HAP-1 (cell line): Measurements from ENCODE around the gene PNMT.

Experiments used
- DNase-seq, 2 experiments: peaks; one replicate each; pipeline ENCODE4 v3.0.0-alpha.2; 2016 to 2020; ENCODE audit warnings: low spot score in 2 of 2
- H3K27me3 ChIP-seq: fragments of 250-450 bp; sonication (Bioruptor Pico); 2 replicates; pipeline ENCODE4 v1.5.1; 2020; ENCODE audit warnings: low read depth, mild to moderate bottlenecking, moderate library complexity
- H3K36me3 ChIP-seq: fragments of 250-450 bp; sonication (Bioruptor Pico); replicated peaks from 2 replicates; pipeline ENCODE4 v1.5.1; 2020; ENCODE audit warnings: mild to moderate bottlenecking
- H3K4me1 ChIP-seq: fragments of 250-450 bp; sonication (Bioruptor Pico); 2 replicates; pipeline ENCODE4 v1.5.1; 2020; ENCODE audit warnings: mild to moderate bottlenecking
- H3K4me3 ChIP-seq: fragments of 250-450 bp; sonication (Bioruptor Pico); 2 replicates; pipeline ENCODE4 v1.5.1; 2020; ENCODE audit warnings: mild to moderate bottlenecking, moderate library complexity
- H3K9me3 ChIP-seq: fragments of 250-450 bp; sonication (Bioruptor Pico); 2 replicates; pipeline ENCODE4 v1.5.1; 2020; ENCODE audit warnings: mild to moderate bottlenecking, moderate library complexity
- in situ Hi-C: fragments of 300-500 bp; cut with MboI; formaldehyde crosslinking; loops from 3 replicates; pipeline ENCODE4 v1.14.3; 2020; ENCODE audit warnings: low sequenced_read_pairs, inconsistent platforms, mixed read lengths

Gene PNMT

DNA sequence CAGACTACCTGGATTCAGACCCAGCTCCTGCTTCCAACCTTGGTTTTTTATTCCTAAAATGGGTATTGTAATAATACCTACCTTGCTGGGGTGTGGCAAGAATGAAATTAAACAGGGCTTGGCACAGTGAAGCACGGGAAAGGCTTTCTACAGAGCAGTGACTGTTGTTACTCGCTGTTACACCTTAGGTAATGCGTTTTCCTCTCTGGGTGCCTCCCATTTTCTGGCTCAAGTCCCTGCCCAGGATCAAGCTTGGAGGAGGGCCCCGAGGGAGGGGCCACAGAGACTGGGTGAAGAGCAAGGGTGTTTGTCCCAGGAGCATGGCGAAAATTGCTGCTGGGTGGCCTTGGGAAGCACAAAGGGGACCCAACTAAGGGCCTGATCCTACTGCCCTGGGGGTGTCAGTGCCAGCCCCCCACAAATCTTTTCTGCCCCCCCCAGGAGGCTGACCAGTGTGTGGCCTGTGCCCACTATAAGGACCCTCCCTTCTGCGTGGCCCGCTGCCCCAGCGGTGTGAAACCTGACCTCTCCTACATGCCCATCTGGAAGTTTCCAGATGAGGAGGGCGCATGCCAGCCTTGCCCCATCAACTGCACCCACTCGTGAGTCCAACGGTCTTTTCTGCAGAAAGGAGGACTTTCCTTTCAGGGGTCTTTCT lies 48.8 kb downstream of the PNMT start:
- Histone ChIP-seq H3K4me3 (no peak overlapping the region), H3K27me3 (no peaks in the 10 kb centered on the region), H3K36me3 (no peaks in the 10 kb centered on the region), H3K9me3 (no peaks in the 10 kb centered on the region), H3K4me1 (no peaks in the 10 kb centered on the region)
- in situ Hi-C loops: no loop called here
- DNase-seq: no peak

GRCh38 chr17:39717660-39718059 lies 49.4 kb downstream of the PNMT start:
- in situ Hi-C loops: no loop called here
- no peak for DNase-seq
- Histone ChIP-seq H3K4me1 (no peaks in the 10 kb centered on the region), H3K4me3 (no peak overlapping the region), H3K27me3 (no peaks in the 10 kb centered on the region), H3K36me3 (no peaks in the 10 kb centered on the region), H3K9me3 (no peaks in the 10 kb centered on the region)

DNA sequence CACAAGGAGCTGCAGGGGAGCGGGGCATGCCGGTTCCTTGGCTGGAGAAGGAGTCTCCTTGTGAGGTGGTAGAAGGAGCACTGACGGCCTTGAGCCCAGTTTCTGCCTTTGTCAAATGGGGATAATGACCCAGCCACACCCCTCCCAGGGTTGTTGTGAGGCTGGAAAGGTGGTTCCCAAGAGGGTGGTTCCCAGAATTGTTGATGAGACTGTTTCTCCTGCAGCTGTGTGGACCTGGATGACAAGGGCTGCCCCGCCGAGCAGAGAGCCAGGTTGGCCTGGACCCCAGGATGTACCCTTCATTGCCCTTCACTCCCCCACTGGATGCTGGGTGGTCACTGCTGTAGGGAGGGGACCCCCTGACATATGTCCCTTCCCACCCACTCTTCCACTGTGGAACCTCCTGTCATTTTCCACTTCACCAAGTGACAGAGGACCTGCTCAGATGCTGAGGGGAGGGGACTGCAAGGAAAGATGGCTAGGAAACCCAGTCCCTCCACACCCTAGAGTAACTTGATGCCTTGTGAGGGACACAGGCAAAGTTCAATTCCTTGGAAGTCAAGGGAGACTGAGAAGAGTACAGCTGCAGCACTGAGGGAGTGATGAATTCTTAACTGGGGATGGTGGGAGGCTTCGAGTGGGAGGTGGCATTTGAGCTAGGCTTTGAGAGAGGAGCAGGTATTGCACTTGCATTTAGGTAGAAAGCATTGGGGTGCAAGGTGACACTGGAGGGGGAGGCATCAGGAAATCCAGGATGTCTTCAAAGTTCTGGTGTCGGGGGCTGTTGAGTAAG lies 51.5 kb downstream of the PNMT start:
- H3K36me3 ChIP-seq: no peaks in the 10 kb centered on the region

More for the DNA sequence above, 51.5 kb downstream of the PNMT start:
- H3K4me3 ChIP-seq: no peak overlapping the region
- DNase-seq: no peak
- no peaks in the 10 kb centered on the region for H3K9me3 ChIP-seq
- in situ Hi-C loops: no loop called here
- H3K27me3 ChIP-seq: no peaks in the 10 kb centered on the region
- H3K4me1 ChIP-seq: no peaks in the 10 kb centered on the region
